HL-60 (cell line): ENCODE measurements around the gene GRIA3.

ENCODE experiments used
- DNase-seq, 2 experiments: peaks; one replicate each; pipeline ENCODE4 v3.0.0-alpha.2; 2010 to 2020; ENCODE audit warnings: low read depth in 1 of 2, low spot score in 1 of 2
- H3K27ac ChIP-seq: fragments of 250-450 bp; sonication (Bioruptor Pico); replicated peaks from 2 replicates; pipeline ENCODE4 v1.5.1; 2020; ENCODE audit warnings: mild to moderate bottlenecking, moderate library complexity
- H3K27me3 ChIP-seq: fragments of 250-450 bp; sonication (Bioruptor Pico); 2 replicates; pipeline ENCODE4 v1.5.1; 2021; ENCODE audit warnings: mild to moderate bottlenecking, moderate library complexity; ENCODE audit not compliant: insufficient read depth, poor library complexity, severe bottlenecking
- H3K4me3 ChIP-seq: replicated peaks from 2 replicates; pipeline ENCODE4 v1.5.1; 2011; ENCODE audit warnings: mild to moderate bottlenecking, control low read depth, low read length; ENCODE audit not compliant: insufficient read depth
- CTCF ChIP-seq: IDR thresholded peaks from one replicate; pipeline ENCODE4 v1.5.1; 2011; ENCODE audit warnings: low read length, control low read depth, inconsistent platforms; ENCODE audit not compliant: insufficient read depth
- GABPA ChIP-seq: IDR thresholded peaks from 2 replicates; pipeline ENCODE4 v1.6.1; 2012; ENCODE audit warnings: low read depth
- POLR2AphosphoS5 ChIP-seq: IDR thresholded peaks from 2 replicates; pipeline ENCODE4 v1.6.1; 2012; ENCODE audit warnings: low read depth
- REST ChIP-seq: IDR thresholded peaks from 2 replicates; pipeline ENCODE4 v1.6.1; 2012; ENCODE audit warnings: low read depth; ENCODE audit not compliant: insufficient replicate concordance
- SPI1 ChIP-seq: IDR thresholded peaks from 2 replicates; pipeline ENCODE4 v1.6.1; 2012; ENCODE audit warnings: low read depth, mild to moderate bottlenecking, borderline replicate concordance

GRIA3 gene

GRCh38 chrX:123173833-123174232 is 10.2 kb upstream of the GRIA3 start:
- Histone ChIP-seq H3K27me3 (no peaks in the 10 kb centered on the region), H3K4me3 (no peak overlapping the region), H3K27ac (no peak overlapping the region)
- no peak for DNase-seq
- TF ChIP-seq SPI1 = no peak
- TF ChIP-seq POLR2AphosphoS5 = no peak
- no peak for TF ChIP-seq GABPA
- TF ChIP-seq REST = no peak
- TF ChIP-seq CTCF = no peak

GRCh38 chrX:123175366-123176122 is 8.5 kb upstream of the GRIA3 start:
- H3K4me3 ChIP-seq = no peak overlapping the region
- H3K27ac ChIP-seq = no peak overlapping the region
- H3K27me3 ChIP-seq = no peaks in the 10 kb centered on the region

More at GRCh38 chrX:123175366-123176122, 8.5 kb upstream of the GRIA3 start:
- no peak for DNase-seq
- TF ChIP-seq REST (no peak), POLR2AphosphoS5 (no peak), SPI1 (no peak), GABPA (no peak), CTCF (no peak)
